ENCODE results near the gene ATP1A1.

ATP1A1 gene

DNA sequence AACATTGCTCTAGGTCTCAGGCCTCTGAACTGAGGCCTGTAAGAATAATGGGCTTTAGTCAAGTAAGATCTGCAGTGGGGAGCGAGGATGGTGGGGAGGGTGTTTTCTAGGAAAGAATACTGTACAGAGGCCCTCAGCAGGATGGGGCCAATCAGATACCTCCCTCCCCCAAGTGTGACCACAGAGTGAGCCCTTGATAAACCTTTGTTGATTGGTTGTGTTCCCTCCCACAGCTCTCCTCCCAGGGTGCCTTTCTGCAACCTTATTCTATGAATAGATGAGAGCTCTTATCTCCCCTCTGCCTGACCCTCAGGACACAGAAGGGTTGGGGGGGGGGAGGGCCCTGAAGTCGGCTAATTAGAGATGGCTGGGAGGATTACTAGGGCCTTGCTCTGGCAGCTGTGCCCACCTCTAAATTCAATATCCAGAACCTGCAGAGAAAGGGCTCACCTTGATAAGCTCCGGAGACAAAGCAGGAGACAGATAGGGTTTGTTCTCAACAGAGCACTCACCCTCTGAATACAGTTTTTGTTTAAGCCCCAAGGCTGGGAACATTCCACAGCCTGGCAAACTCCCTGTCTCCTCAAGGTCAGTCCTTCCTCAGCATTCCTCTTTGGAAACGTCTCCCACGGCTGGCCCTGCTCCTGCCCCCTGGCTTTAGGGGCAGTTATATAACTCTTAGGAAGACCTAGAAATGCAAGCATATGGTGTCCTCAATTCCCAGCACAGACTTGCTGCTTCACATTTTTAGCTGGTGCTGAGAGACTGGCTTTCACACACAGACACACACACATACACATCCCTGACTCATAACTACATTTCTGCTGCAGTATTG is 42.9 kb downstream of the ATP1A1 start:
- DNase-seq, result no peak

DNA sequence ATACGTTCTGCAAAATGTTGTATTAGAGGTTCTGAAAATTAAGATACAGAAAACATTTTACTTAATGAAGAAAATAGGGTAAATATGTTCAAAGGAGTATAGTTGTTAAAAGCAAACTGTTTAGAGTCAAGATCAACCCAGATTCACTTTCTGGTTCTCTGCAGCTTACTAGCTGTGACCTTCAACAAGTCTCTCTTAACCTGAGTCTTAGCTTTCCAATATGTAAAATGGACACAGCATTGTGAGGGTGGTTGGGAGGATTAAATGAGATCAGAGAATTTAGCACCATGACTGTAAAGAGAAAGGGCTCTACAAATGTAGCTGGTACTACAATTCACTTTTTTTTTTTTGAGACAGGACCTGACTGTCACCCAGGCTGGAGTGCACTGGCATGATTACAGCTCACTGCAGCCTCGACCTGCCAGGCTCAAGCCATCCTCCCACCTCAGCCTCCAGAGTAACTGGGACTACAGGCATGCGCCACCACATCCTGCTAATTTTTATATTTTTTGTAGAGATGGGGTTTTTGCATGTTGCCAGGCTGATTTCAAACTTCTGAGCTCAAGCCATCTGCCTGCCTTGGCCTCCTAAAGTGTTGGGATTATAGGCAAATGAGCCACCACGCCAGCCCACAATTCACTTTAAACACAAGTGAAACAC is 43.9 kb downstream of the ATP1A1 start:
- DNase-seq, result no peak

GRCh38 chr1:116417678-116418077 is 44.6 kb downstream of the ATP1A1 start:
- DNase-seq, result no peak

DNA sequence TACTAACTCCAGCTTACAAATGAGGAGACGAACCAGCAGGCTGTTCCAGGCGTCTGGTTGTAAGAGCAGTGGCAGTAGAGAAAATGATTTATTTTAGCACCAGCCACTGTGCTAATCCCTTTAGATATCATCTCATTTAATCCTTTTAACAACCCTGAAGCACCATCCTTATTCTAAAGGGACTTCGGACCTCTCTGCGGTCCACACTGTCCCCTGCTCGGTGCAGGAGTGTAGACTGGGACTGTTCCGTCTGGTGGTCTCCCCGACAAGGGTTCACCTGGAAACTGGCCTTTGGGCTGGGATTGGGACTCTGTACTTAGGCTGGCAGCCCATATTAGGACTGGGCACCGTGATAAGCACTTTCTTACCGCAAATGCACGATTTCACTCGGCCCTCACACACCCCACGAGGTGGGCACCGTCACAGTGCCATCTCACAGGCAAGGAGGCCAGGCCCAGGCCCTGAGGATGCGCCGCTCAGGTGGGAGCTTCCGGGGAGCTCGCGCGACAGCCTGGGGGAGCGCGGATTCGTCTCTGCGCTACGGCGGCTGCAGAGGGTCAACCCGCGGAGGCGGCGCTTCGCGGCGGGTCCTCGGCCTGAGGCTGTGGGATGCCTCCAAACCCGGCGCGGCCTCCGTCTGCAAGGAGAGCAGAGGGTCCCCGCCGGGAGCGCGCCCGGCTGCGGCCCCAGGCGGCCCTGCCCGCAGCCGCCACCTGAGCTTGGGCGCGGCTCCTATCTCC is 45.2 kb downstream of the ATP1A1 start:
- DNase-seq, result no peak

- no peak for DNase-seq
These were observed 47.6 kb downstream of the ATP1A1 start for GRCh38 chr1:116420417-116421200.

DNA sequence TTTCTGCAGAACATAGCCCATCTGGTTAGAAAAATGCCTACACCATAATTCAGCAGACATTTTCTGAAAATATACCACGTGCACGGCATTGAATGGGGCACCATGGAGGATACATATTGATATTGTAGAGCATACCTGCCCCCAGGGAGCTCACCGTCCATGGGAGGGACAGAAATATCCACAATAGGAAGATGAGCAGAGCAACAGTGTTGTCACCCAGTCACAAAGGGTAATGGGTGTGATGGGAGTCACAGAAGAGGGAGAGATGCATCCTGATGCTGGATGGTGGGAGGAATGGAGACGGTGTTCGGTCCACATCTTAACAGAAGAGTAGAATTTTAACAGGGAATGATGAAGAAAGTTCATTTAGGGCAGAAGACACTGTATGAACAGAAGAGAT is 51.4 kb downstream of the ATP1A1 start:
- no peak for DNase-seq

- DNase-seq, result no peak
These were observed 51.8 kb downstream of the ATP1A1 start for GRCh38 chr1:116424863-116425262.

- DNase-seq, result no peak
These were observed 52.9 kb downstream of the ATP1A1 start for GRCh38 chr1:116425987-116426386.

DNA sequence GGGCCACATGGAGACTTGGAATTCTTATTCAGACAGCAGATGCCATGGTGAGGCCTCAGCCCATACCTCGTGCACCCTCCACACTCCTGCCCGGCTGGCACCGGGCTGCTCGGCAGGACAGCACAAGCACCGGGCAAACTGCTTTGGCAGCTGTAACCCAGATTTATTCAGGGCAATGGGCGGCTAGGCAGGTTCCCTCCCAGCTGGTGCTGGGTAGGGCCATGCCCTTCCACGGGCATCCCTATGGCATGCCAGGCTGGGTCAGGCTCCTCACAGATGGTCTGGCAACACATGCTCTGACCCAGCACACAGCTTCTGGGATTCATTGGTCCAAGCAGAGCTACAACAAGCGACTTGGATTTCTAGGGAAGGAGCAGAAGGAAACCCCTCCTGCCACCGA is 53.4 kb downstream of the ATP1A1 start:
- no peak for DNase-seq

GRCh38 chr1:116428576-116428975 is 55.5 kb downstream of the ATP1A1 start:
- DNase-seq, result no peak

GRCh38 chr1:116429821-116430374 is 56.9 kb downstream of the ATP1A1 start:
- no peak for DNase-seq

GRCh38 chr1:116431870-116432500 is 58.9 kb downstream of the ATP1A1 start:
- no peak for DNase-seq

DNA sequence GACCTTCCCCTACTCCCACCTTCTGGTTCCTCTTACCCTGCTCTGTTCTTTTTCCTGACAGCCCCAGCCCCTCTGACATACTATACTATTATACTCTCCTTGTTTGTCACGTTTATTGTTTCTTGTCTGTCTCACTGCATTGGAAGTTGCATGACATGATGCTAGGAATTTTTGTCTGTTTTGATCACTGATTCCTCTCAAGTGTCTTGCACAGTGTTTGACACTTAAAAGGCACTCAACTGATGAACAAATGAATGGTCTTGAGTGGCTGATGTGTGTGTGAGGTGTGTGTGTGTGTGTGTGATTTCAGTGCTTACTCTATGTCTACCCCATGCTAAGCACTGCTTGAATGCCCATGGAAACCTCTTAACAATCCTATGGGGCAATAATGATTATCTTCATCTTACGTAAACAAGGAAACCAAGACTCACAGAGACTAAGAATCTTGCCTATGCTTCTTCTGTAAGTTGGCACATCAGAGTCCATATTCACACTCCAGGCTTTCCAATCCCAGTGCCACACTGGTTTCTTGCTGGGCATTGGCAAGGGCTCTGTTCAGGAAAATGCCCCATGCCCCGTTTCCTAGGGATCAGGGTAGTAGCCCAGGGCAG is 59.7 kb downstream of the ATP1A1 start:
- no peak for DNase-seq

DNA sequence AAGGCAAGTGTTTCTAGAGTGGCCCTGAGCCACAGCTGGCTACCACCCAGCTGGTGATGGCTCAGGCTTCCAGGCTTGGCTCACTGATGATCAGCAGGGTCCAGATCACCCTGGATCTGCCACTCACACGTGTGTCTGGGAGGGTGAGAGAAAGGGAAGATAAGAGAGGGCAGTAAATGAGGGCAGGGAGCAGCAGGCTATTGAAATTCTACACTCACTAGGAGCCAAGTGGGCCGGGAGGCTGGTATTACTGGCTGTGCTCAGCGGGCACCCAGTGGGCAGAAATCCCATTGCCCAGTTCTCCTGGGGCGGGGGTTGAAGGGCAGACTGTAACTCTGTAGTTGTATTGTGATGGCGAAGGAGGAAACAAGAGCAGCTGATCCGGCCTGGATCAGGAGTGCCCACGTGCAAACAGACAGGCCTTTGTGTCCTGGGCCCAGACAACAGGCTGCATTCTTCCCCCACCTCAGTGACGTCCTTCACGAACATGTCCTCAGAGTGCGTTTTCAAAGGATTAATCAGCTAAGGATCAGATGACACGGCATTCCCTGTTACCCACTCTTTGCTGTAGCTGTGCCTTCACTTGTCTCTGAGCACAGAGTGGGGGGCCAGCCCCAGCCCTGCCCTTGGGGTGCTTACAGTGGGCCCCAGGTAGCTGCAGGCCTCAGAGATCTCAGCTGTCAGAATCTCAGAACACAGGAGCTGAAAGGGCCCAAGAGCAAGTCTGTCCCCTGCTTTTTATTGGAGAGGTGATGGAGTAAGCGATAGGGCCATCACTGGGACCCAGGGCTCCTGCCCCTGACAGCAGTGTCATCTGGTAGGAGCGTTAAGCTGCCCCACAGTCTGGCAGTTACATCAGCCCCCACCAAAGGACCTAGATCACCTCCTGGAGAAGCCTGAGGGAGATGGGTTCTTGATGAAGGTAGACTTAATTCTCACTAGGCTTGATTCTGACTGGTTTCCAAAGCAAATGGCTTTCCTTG is 60.5 kb downstream of the ATP1A1 start:
- no peak for DNase-seq

- no peak for DNase-seq
These were observed 61.8 kb downstream of the ATP1A1 start for GRCh38 chr1:116434849-116435248.

GRCh38 chr1:116435806-116436610 is 63.0 kb downstream of the ATP1A1 start:
- DNase-seq, result no peak

- no peak for DNase-seq
These were observed 63.5 kb downstream of the ATP1A1 start for GRCh38 chr1:116436611-116436970.

DNA sequence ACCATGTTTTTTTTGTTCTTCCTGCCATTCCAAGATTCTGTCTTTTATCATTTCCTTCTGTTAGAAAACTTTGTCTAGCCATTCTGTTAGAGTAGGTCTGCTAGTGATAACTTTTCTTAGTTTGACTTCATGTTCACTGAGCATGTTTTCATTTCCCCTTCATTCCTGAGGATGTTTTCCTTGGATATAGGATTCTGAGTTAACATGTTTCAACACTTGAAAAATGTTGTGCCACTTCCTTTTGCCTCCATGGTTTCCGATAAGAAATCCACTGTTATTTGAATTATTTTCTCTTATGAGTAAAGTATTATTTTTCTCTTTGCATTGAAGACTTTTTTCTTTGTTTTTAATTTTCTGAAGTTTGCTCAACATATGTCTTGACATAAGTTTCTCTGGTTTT is 66.7 kb downstream of the ATP1A1 start:
- no peak for DNase-seq

DNA sequence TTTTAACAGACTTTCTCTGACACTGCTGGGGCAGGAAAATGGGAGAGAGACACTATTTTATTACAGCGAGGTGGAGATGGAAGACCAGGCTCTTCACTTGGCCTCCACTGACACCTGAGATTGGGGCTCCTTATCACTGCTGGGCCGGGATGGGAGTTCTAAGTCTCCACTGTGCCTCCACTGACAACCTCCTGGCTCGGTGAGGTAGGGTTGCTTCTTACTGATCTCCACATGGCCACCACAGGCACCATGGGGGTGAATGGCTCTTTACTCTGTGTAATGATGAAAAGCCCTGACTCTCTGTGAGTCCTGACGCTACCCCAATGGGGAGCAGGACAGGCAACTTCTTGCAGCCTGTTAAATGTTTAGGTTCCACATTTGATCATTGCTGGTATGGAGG is 67.7 kb downstream of the ATP1A1 start:
- DNase-seq, result no peak

DNA sequence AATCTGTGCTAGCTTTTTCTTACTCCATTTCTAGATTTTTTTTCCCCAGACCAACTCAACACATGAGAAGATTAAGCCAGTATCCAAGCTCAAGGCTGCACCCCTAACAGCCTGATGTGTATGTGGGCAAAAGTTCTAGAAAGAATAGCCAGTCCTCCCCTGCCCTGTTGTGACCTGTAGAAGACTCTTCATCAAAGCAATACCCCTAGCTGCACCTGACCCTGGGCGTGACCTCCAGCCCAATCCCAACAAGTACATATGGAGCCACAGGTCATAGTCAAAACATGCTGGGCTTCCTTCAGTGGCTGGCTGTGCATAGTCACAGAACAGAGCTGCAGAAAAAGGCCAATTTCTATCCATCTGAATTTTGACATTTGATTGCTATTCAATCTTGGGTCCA is 72.5 kb downstream of the ATP1A1 start:
- no peak for DNase-seq
